Measurements from ENCODE around the gene SPSB3. TPM values are rescaled to one million over a fixed set of nuclear protein-coding genes. Genes with fewer than 3 reads are reported as not detected.

SPSB3 gene
- total and polyA plus RNA-seq, 2 experiments from 2014 or later, result 27.1 to 34.7 TPM

DNA sequence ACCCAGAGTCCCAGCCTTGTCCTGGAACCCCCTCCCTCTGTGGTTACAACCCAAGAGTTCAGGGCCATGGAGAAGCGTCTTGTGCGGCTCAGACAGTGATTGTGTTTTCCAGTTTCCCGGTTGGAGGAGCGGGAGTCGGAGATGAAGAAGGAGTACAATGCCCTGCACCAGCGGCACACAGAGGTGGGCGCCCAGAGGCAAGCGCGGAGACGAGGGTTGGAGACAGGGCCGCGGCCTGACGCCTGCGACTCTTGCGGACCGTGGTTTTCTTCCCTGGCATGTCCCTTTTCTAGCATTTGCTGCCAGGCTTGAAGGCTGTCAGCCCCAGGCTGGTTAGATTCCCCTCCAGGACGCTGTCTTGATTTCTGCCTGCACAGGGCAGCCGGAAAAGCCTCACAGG is 53.3 kb downstream of the SPSB3 start:
- Mint-ChIP-seq H3K4me1 (no peaks in the 10 kb centered on the region), H3K36me3 (ENCODE audit: low read depth) (peaks cover 30% of the 10 kb centered on the region)

GRCh38 chr16:1727651-1728624 is 54.4 kb downstream of the SPSB3 start:
- ATAC-seq (no peak), DNase-seq (ENCODE audit: low spot score) (no peak)
- Histone ChIP-seq H3K27ac (ENCODE audit: low read depth) (no peak overlapping the region), H3K27me3 (ENCODE audit: insufficient read depth) (no peaks in the 10 kb centered on the region), H3K36me3 (ENCODE audit: insufficient read depth) (no peaks in the 10 kb centered on the region; the same call in 1 of the 2 replicates), H3K9me2 (ENCODE audit: insufficient read depth) (no peaks in the 10 kb centered on the region), H2AFZ (no peak overlapping the region), H3K79me2 (replicated peaks; ENCODE audit: insufficient read depth) (no peaks in the 10 kb centered on the region), H3K4me1 (ENCODE audit: insufficient read depth) (no peaks in the 10 kb centered on the region), H4K20me1 (replicated peaks; ENCODE audit: insufficient read depth) (peaks cover 3% of the 10 kb centered on the region; the same call in 1 of the 2 replicates), H3K4me3 (no peak overlapping the region), H3F3A (replicated peaks; ENCODE audit: low read depth) (no peaks in the 10 kb centered on the region), H3K4me2 (no peak overlapping the region)
- H3K9me3 Mint-ChIP-seq, result no peaks in the 10 kb centered on the region
- H3K27ac Mint-ChIP-seq, result no peak overlapping the region
- H3K27me3 Mint-ChIP-seq (ENCODE audit: insufficient read depth, low read depth, poor library complexity), result peaks cover 4% of the 10 kb centered on the region
- H3K4me3 Mint-ChIP-seq, result no peak overlapping the region
- no peaks in the 10 kb centered on the region; the same call in 2 of the 3 replicates for H3K4me1 Mint-ChIP-seq
- peaks cover 19% of the 10 kb centered on the region; the same call in 2 of the 3 replicates for H3K36me3 Mint-ChIP-seq (ENCODE audit: low read depth)
- TF ChIP-seq EZH2phosphoT487 (IDR thresholded peaks at IDR 0.05; ENCODE audit: unreplicated experiment) (no peak), NANOG (IDR thresholded peaks at IDR 0.05; ENCODE audit: borderline replicate concordance) (no peak), POLR2AphosphoS5 (IDR thresholded peaks at IDR 0.05; ENCODE audit: low read depth) (no peak), STAT1 (IDR thresholded peaks at IDR 0.05; ENCODE audit: unreplicated experiment) (no peak), ZNF114 (CRISPR knock-in tag; IDR thresholded peaks at IDR 0.05) (no peak), ZNF331 (CRISPR knock-in tag; IDR thresholded peaks at IDR 0.05; ENCODE audit: low read depth) (no peak), CREB1 (CRISPR knock-in tag; IDR thresholded peaks at IDR 0.05; ENCODE audit: low read depth) (no peak), EZH2 (IDR thresholded peaks at IDR 0.05; ENCODE audit: low read depth, unreplicated experiment) (no peak)
- TF ChIP-seq, protein P1, sequence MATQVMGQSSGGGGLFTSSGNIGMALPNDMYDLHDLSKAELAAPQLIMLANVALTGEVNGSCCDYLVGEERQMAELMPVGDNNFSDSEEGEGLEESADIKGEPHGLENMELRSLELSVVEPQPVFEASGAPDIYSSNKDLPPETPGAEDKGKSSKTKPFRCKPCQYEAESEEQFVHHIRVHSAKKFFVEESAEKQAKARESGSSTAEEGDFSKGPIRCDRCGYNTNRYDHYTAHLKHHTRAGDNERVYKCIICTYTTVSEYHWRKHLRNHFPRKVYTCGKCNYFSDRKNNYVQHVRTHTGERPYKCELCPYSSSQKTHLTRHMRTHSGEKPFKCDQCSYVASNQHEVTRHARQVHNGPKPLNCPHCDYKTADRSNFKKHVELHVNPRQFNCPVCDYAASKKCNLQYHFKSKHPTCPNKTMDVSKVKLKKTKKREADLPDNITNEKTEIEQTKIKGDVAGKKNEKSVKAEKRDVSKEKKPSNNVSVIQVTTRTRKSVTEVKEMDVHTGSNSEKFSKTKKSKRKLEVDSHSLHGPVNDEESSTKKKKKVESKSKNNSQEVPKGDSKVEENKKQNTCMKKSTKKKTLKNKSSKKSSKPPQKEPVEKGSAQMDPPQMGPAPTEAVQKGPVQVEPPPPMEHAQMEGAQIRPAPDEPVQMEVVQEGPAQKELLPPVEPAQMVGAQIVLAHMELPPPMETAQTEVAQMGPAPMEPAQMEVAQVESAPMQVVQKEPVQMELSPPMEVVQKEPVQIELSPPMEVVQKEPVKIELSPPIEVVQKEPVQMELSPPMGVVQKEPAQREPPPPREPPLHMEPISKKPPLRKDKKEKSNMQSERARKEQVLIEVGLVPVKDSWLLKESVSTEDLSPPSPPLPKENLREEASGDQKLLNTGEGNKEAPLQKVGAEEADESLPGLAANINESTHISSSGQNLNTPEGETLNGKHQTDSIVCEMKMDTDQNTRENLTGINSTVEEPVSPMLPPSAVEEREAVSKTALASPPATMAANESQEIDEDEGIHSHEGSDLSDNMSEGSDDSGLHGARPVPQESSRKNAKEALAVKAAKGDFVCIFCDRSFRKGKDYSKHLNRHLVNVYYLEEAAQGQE (IDR thresholded peaks at IDR 0.05; ENCODE audit: unreplicated experiment), result no peak
- TF ChIP-seq, protein P2, sequence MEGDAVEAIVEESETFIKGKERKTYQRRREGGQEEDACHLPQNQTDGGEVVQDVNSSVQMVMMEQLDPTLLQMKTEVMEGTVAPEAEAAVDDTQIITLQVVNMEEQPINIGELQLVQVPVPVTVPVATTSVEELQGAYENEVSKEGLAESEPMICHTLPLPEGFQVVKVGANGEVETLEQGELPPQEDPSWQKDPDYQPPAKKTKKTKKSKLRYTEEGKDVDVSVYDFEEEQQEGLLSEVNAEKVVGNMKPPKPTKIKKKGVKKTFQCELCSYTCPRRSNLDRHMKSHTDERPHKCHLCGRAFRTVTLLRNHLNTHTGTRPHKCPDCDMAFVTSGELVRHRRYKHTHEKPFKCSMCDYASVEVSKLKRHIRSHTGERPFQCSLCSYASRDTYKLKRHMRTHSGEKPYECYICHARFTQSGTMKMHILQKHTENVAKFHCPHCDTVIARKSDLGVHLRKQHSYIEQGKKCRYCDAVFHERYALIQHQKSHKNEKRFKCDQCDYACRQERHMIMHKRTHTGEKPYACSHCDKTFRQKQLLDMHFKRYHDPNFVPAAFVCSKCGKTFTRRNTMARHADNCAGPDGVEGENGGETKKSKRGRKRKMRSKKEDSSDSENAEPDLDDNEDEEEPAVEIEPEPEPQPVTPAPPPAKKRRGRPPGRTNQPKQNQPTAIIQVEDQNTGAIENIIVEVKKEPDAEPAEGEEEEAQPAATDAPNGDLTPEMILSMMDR (conservative IDR thresholded peaks at IDR 0.05; ENCODE audit: low read depth in 2 of 2), result no peak

More for the DNA sequence above, 53.3 kb downstream of the SPSB3 start:
- no peak for DNase-seq (ENCODE audit: low spot score)
- H3K27ac ChIP-seq (ENCODE audit: low read depth), result no peak overlapping the region
- H3K9me3 Mint-ChIP-seq, result peaks cover 3% of the 10 kb centered on the region; the same call in 1 of the 3 replicates
- no peaks in the 10 kb centered on the region; the same call in 1 of the 2 replicates for H3K36me3 ChIP-seq (ENCODE audit: insufficient read depth)
- no peak overlapping the region for H3K27ac Mint-ChIP-seq
- no peak overlapping the region for H3K4me3 Mint-ChIP-seq
- H3F3A ChIP-seq (replicated peaks; ENCODE audit: low read depth), result no peaks in the 10 kb centered on the region
- no peaks in the 10 kb centered on the region for H3K27me3 ChIP-seq (ENCODE audit: insufficient read depth)
- no peak overlapping the region for H3K4me3 ChIP-seq
- no peak overlapping the region for H2AFZ ChIP-seq
- H3K4me2 ChIP-seq, result no peak overlapping the region
- H3K79me2 ChIP-seq (replicated peaks; ENCODE audit: insufficient read depth), result no peaks in the 10 kb centered on the region
- TF ChIP-seq ZNF114 (CRISPR knock-in tag; IDR thresholded peaks at IDR 0.05), result no peak
- TF ChIP-seq STAT1 (IDR thresholded peaks at IDR 0.05; ENCODE audit: unreplicated experiment), result no peak
- TF ChIP-seq, protein P2 (conservative IDR thresholded peaks at IDR 0.05; ENCODE audit: low read depth in 2 of 2), result no peak
- no peak for TF ChIP-seq POLR2AphosphoS5 (IDR thresholded peaks at IDR 0.05; ENCODE audit: low read depth)
- TF ChIP-seq JUNB (IDR thresholded peaks at IDR 0.05; ENCODE audit: unreplicated experiment), result no peak
- H3K9me2 ChIP-seq (ENCODE audit: insufficient read depth), result no peaks in the 10 kb centered on the region
- H3K27me3 Mint-ChIP-seq (ENCODE audit: insufficient read depth, low read depth, poor library complexity), result peaks cover 10% of the 10 kb centered on the region
- peaks cover under 1% of the 10 kb centered on the region; the same call in 1 of the 2 replicates for H4K20me1 ChIP-seq (replicated peaks; ENCODE audit: insufficient read depth)
- no peak for ATAC-seq
- no peaks in the 10 kb centered on the region for H3K4me1 ChIP-seq (ENCODE audit: insufficient read depth)

Data from GM23338 (cell line).